A204.1 (cell line): ENCODE data around the gene RFX4.
"Not testable (repeated sequence)": the region's sequence is repeated elsewhere in the genome, so short reads cannot be mapped to it uniquely, and the experiment has no call there.

Experiments used
- FAIRE-seq: peaks from 2 replicates; lab custom pipeline; 2012; peaks lifted over from hg19 to GRCh38; lab: Jason Lieb, UNC

Gene RFX4

GRCh38 chr12:106692896-106693820, 110.4 kb downstream of the RFX4 start:
- FAIRE-seq: no peak

DNA sequence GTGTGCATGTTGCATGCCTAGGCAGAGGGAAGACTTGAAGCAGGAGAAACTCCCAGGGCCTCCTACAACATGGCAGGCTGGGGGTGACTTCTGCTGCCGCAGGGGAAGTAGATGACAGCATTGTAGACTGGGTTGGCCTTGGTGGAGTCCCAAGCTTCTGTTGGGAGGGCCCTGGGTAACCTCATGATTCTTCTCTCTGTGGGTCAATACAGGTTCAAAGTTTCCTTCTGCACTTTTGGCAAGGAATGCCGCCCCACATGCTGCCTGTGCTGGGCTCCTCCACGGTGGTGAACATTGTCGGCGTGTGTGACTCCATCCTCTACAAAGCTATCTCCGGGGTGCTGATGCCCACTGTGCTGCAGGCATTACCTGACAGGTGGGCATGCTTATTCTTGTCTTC, 113.3 kb downstream of the RFX4 start:
- no peak for FAIRE-seq

DNA sequence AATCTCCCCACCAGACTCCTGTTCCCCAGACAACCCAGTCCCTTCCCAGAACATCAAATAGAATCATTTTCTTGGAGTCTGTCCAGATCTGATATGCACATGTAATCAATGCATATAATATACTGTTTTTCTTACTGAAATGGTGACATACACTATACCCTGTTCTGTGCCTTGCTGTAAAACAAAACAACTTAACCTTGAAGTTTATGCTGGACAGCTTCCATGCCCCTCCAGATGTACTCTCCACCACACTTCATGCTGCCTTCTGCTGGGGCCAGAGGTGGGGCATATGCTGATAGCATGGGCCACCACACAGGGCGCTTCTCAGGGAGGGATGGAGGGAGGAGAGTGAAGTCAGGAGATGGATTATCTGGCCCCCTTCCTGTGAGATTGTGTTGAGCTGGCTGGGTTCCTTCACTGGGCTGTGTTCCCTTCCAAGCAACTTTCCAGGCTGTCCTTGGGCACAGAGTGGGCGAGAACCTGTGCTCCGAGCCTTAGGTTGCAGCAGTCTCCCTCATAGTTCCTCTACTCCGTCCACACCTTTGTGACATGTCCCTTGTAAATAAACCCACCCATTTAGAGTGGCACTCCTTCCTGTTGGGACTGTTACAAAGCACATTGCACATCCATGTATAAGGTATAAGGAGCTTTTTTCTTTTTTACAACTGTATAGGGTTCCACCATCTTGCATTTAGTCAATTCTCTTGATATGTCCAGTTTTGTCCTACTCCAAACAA, 114.0 kb downstream of the RFX4 start:
- no peak for FAIRE-seq

DNA sequence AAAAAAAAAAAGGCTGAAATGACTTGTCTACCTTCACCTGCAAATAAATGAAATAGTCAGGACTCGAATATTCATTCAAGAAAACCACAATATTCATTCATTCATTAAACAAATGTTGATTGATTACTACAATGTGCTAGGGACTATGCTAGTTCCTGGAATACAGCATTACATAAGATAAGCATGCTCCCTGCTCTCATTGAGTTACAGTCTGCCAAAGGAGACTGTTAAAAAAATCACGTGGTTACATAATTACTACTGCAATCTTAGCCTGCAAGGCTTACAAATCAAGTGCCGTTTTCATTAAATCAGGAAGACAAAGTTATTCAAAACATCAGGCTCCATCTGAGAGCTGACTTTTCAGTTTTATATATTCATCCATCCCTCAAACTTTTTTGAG, 121.3 kb downstream of the RFX4 start:
- no peak for FAIRE-seq

GRCh38 chr12:106705971-106706370, 123.2 kb downstream of the RFX4 start:
- FAIRE-seq: no peak

- FAIRE-seq: no peak
Measured at GRCh38 chr12:106709068-106709511, 126.3 kb downstream of the RFX4 start.

DNA sequence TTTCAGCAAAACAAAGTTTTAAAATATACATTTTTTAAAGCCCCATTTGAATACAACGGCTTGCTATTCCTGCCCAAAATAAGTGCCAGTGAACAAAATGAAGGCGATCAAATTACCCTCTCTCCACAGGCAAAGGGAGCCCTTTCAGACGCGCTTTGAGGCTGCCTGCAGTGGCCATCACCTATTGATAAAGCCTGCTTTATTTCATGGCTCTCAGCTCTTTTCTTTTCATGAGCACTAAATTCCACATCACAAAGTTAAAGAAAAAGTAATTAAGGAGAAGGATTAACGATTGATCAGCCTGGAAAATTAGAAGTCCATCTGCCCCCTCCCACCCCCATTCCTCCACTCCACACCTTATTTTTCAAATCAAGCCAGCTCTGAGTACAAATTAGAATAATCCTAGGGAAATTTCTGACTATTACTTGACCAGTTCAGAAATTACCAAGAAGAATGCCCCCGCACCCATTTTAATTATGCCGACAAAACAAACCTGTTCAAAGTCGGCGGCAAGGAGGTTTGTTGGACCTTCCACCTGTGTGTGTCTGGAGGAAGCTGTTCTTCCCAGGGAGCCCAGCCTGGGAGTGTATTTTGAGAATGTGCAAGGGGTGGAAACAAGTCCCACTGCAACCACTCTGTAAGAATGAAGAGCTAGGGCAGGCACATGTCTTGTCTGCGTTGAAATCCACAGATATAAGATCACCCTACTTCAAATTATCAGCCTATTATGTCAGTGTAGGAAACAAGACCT, 127.5 kb downstream of the RFX4 start:
- FAIRE-seq: no peak

DNA sequence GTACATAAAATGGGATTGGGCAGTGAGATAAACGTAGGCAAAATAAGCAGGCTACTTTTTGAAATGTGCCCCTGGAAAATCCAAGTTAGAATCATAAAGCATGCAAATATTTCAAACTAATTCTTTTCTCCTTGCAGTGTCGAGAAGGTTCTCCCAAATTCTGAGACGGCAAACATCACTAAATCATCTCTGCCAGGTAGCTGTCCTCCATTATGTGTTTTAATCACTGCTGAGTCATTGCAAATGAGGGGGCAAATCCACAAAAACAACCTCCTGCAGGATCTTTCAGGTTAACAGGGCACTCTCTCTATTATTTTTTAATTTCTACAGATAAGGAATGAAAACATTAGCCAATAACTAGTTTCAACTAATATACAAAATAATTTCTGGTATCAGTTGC, 128.5 kb downstream of the RFX4 start:
- FAIRE-seq: no peak

DNA sequence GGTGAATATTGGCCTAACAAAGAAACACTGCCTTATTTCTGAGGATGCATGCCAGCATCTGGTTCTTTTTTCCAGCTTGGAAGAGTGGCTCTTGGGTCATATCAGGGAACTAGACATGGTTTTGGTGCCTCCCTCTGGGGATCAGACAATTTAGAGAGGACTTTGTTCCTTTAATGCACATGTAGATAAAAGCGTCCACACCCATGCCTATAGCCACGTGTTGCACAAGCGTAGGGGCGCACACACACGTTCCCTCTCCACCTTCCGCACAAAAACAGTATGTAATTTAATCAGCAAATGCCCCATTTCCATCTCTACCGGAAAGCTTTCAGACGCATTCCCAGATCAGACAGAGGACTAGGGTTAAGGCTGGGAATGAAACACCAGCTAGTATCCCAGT, 130.0 kb downstream of the RFX4 start:
- no peak for FAIRE-seq

GRCh38 chr12:106714926-106715325, 132.1 kb downstream of the RFX4 start:
- no peak for FAIRE-seq

DNA sequence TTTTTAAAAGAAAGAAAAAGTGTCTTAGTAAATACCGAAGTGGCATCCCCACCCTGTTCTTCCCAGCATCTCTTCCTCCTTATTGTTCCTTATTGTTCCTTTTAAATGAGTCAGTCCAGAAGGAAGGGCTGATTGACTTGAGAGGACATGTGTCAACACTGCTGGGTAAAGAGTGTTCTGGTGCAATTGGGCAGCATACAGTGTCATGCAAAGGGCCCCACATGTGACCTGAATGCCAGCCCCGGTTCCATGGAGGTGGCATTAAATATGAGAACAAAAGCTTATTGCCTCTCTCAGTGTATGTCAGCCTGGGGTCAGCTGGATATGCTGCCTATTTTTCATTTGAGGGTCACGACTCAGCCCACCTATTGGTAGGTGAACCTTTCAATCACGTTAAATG, 132.8 kb downstream of the RFX4 start:
- FAIRE-seq: no peak

- no peak for FAIRE-seq
Measured at GRCh38 chr12:106717673-106718072, 134.9 kb downstream of the RFX4 start.

DNA sequence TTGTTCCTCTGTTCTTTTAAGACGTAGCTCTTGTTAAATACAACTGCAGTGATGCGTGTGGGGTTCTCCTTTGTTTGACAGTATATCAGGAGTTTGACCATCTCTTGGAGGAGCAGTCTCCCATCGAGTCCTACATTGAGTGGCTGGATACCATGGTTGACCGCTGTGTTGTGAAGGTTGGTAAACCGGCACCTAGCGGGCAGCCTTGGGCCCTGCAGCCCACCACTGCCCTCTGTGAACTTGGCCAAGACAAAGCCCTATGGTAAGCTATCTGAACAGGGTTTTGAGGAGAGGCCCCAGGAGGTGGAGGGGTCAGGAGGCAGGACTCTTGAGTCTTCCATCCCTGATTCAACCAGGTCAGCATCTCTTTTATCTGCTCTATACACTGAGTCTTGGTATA, 137.1 kb downstream of the RFX4 start:
- FAIRE-seq: no peak

DNA sequence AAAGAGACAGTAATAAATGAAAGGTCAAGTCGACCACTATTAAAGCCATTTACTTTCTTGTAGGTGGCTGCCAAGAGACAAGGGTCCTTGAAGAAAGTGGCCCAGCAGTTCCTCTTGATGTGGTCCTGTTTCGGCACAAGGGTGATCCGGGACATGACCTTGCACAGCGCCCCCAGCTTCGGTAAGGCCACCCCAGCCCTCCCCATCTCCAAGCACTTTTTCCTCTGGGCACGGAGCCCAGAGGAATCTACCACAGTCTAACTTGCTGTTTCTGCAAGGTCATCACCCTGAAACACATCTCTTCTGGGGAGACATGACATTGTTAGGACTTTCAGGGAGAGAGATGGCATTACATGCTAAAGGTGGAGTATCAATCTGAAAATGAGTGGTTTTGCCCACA, 137.9 kb downstream of the RFX4 start:
- no peak for FAIRE-seq

DNA sequence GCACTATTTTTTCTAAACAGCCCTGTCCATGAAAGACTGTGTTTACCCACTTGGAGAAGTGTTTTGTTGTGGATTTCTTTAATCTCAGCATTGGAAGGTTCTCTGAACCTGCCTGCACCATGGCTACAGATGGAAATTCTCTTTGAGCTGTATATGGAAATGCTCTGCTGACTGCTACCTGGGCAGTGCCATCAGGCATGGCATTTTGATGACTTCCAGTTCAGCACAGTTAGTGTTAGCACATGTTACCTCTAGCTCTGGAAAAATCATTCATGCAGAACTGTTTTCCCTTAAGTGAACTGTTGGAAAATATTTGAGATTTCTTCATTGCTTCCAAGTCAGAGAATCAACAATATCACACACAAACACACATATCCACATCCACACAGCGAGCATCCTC, 139.1 kb downstream of the RFX4 start:
- FAIRE-seq: no peak

DNA sequence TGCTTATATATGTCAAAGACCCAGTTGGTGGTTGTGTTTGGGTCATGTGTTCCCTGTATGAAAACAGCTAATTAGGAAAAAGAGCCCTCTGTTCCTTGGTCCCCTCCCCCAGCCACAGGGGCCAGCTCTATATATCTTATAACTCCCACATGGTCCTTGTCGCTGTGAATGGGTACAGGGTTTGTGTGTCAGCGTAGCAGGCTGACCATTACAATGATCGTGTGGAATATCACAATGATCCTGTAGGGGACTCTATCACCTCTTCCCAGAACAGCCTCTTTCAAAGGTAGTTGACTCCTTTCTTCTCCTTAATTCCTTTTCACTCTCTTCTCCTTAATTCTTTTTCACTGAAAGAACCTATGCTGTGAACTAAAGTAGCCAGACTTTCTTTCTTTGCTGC, 140.0 kb downstream of the RFX4 start:
- FAIRE-seq: no peak

- FAIRE-seq: no peak
Measured at GRCh38 chr12:106723416-106723815, 140.6 kb downstream of the RFX4 start.

DNA sequence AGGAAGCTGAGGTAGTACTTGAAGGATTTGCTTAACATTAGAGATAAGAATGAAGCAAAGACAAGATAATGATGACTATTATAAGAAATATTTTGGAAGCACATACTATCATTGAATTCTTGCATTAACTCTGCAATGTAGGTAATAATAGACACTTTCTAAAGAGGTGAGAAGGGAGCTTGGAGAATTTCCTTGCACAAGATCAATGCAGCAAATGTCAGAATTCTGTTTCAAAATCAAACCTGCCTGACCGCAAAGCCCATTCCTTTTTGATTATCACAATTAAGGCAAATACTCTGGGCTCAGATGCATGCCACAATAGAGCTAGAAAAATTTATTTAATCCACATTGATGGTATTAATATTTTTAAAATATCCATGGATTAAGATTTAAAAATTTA, 141.3 kb downstream of the RFX4 start:
- no peak for FAIRE-seq

DNA sequence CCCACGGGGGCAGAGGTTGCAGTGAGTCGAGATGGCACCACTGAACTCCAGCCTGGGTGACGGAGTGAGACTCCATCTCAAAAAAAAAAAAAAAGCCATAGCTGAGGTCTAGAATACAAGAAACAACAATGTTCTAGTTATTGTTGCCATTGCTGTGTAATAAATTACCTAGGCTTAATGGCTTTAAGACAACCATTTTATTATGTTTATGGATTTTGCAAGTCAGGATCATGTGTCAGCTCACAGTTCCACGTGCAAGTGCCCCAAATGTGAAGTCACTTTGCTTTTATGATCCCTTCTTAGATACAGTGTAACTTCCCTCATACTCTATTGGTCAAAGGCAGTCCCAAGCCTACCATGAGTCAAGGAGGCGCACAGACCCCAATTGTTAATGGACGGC, 142.1 kb downstream of the RFX4 start:
- FAIRE-seq: no peak

DNA sequence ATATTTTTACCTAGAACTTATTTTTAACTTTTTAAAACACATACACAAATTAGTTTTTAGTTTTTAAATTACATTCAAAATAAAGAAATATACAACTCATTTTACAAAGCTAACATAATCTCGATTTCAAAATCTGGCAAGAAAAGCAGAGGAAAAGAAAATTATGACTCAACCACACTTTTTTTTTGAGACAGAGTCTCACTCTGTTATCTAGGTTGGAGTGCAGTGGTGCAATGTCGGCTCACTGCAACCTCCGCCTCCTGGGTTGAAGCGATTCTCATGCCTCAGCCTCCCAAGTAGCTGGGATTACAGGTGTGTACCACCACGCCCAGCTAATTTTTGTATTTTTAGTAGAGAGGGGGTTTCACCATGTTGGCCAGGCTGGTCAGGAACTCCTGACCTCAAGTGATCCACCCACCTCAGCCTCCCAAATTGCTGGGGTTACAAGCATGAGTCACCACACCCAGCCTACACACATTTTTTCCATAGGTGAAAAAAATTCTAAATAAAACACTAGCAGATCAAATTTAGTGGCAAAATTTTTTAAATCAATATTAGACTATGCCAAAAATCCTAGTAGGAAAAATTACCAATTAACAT, 143.9 kb downstream of the RFX4 start:
- not testable (repeated sequence) for FAIRE-seq

DNA sequence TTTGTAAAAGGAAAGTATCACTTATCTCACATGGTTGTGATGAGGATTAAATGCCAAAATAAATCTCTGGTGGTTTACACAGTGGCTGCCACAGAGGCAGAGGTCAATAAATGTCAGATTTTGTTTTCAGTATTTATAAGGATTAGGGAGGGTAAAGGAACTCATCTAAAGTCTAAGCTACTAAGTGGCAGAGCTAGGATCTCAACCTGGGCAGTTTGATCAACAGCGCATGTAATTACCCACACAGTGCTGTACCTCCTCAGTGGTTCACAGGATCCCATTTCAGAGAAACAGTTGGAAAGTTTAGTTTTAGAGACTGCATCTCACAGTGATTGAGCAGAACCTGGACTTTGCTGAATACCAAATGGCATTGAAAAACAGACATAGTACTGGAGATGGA, 146.8 kb downstream of the RFX4 start:
- FAIRE-seq: no peak

DNA sequence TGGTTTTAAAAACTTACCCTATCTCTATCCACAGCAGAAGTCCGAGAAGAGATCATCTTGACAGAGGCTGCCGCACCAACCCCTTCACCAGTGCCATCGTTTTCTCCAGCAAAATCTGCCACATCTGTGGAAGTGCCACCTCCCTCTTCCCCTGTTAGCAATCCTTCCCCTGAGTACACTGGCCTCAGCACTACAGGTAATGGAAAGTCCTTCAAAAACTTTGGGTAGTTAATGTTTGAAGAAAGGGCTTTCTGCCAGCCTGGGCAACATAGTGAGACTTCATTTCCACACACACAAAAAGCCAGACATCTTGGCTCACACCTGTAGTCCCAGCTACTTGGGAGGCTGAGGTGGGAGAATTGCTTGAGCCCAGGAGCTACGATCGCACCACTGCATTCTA, 150.1 kb downstream of the RFX4 start:
- FAIRE-seq: no peak
